Activated naive CD8-positive, alpha-beta T cell treated with anti-CD3 and anti-CD28 coated beads for 36 hours (primary cell): ENCODE data around the gene LRCH3. TPM values are rescaled to one million over a fixed set of nuclear protein-coding genes. Genes with fewer than 3 reads are reported as not detected.

ENCODE experiments used
- total RNA-seq, 2 experiments: library from RNA; stranded (reverse); gene quantifications; one replicate each; pipeline ENCODE4 v1.2.3, GENCODE V29; 2021

LRCH3 gene
- total RNA-seq, 2 experiments from 2014 or later = 33.6 to 34.4 TPM

Other genes starting within 250 kb of the LRCH3 start
- gene BDH1, start 235.3 kb upstream of the LRCH3 start, total RNA-seq = 10 to 100 TPM; 63.5 to 71.0 TPM
- 10 to 100 TPM; 23.7 to 24.7 TPM for gene RUBCN, start 54.4 kb upstream of the LRCH3 start, total RNA-seq
- gene FYTTD1, start 41.4 kb upstream of the LRCH3 start, total RNA-seq = 10 to 100 TPM; 23.2 to 25.0 TPM
- gene RPL35A, start 158.9 kb downstream of the LRCH3 start, total RNA-seq = 1,000 to 10,000 TPM; 1,619 to 1,626 TPM
- gene LMLN, start 169.0 kb downstream of the LRCH3 start, total RNA-seq = 10 to 100 TPM in 1 of 2 experiments, 1 to 10 TPM in 1; 8.1 to 10.4 TPM